Germinal center (tissue), 1 donor: Measurements from ENCODE around the gene NT5E.
"Not testable (repeated sequence)": the region's sequence is repeated elsewhere in the genome, so short reads cannot be mapped to it uniquely, and the experiment has no call there.

Source experiments
- DNase-seq: peaks from one replicate; pipeline ENCODE4 v3.0.0; 2012; ENCODE audit warnings: mixed read lengths, low spot score

The NT5E gene

DNA sequence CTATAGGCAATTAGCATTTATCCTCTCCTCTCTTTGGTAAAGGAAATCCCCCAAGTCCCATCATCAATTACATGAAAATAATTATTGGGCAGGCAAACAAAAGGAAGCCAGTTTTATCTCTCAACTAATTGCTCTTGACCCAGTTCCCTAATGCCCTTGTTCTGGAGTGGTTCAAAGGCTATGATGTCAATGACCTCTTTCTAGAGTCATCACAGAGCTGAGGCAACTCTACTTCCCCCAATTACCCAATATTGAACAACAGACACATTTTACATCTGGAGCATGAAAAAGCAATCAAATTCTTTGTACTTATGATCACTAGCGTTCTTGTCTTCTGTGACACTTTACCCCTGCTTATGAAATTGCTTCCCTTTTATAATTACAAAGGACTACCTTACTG, 43.5 kb downstream of the NT5E start:
- DNase-seq, result no peak

DNA sequence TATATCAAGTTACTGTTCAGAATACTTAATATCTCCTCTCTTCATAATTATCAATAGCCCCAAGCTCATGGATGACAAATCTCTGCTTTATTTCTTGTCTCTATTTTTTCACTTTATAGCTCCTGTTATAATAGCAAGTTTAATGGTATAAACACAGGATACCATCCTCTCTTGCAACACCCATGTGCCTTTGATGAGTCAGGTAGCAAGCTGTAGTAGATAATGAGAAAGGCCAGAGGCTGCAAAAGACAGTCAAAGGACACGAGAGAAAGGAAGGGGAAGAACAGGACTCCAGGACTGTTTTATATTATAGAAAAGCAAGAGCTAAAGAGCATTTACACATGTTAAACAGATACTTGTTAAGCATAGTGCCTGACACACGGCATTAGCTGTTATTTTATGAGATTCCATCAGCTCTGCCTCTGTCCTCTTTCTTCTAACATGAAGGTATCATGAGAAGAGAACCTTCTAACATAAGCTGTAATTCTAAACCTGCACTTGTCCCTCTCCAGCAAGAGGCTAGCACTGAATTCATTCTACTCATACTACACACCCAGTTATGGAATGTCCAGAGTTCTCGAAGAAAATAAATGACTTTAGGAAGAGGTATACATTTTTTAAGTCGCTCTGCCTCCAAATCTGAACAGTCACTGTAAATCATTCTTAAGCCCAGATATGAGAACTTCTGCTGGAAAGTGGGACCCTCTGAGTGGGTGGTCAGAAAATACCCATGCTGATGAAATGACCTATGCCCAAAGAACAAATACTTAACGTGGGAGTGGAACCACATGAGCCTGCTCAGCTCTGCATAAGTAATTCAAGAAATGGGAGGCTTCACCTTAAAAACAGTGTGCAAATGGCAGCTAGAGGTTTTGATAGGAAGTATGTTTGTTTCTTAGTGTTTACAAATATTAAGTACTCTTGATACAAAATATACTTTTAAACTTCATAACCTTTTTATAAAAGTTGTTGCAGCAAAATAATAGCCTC, 45.0 kb downstream of the NT5E start:
- DNase-seq, result no peak

DNA sequence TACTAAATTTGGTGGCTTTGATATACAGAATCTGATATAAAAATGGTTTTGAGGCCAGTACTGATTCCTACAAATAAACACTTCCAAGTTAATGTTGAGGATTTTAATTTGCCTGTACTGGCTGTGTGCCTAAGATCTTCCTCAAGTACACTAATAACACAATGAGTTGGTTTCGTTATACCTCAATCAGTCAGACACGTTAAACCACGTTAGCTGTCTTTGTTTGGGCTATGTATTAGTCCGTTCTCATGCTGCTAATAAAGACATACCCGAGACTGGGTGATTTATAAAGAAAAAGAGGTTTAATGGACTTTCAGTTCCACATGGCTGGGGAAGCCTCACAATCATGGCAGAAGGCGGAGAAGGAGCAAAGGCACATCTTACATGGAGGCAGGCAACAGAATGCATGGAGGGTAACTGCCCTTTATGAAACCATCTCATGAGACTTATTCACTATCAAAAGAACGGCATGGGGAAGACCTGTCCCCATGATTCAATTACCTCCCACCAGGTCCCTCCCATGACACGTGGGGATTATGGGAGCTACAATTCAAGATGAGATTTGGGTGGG, 46.2 kb downstream of the NT5E start:
- DNase-seq, result no peak

DNA sequence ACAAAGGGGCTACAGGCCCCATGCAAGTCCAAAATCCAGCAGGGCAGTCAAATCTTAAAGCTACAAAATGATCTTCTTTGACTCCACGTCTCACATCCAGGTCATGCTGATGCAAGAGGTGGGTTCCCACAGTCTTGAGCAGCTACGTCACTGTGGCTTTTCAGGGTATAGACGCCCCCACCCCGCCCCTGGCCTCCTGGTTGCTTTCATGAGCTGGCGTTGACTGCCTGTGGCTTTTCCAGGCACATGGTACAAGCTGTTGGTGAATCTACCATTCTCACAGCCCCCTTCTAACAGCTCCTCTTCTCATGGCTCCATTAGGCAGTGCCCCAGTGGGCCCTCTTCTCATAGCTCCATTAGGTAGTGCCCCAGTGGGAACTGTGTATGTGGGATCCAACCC, 47.0 kb downstream of the NT5E start:
- no peak for DNase-seq

DNA sequence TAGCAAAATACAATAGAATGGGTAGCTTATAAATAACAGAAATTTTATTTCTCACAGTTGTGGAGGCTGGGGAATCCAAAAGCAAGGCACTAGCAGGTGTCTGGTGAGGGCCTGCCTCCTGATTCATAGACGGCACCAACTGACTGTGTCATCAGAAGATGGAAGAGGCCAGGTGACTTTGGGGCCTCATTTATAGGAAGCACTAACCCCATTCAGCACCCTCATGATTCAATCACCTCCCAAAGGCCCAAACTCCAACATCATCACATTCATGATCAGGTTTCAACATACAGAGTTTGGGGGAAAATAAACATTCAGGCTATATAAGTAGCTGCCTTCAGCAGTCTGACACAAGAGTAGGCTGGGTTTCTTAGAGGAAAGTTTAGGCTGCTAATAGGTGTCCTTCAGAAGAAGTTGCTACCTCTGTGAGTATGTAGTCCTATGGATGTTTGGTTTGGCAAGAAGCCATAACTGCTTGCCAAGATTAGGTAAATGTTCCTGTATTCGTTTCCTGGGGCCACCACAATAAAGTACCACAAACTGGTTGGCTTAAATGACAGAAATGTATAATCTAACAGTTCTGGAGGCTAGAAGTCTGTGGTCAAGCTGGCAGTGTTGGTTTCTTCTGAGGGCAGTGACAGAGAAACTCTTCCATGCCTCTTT, 48.8 kb downstream of the NT5E start:
- DNase-seq, result no peak

DNA sequence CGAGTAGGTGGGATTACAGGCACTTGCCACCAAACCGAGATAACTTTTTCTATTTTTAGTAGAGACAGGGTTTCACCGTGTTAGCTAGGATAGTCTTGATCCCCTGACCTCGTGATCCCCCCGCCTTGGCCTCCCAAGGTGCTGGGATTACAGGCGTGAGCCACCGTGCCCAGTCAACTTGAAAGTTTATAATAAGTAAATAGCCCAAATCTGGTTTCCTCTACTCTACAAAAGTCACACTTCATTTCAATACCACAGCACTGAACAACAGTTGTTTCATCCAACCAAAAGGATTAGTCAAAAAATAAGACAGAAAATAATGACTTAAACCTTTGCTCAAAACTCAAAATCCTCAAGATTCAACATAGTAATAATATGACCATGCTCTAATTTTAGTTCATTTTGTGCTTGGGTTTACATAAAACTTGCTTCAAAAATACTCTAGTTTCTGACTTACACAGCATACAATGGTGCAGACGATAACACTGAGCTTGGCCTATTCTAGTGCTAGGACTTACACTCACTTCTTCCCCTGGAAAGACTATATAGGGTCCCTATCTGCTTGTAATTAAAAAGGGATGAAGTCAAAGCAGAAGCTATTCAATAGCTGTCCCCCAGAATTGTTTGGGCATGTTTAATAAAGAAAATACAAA, 56.7 kb downstream of the NT5E start:
- no peak for DNase-seq

DNA sequence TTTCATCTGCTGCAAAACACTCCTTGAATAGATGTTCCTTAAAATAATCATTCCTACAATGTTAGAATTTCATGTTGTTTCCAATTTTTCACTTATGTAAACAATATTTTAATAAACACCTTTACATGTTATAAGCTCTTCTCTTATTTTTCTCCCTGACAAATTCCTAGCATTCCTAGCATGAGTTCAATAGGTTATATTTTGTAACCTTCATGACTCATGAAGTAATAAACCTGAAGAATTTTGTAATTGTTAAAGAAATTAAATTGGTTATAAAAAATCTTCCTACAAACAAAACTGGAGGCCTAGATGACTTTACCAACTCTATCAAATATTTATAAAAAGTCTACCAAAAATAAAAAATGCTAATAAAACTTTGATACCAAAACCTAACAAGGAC, 66.3 kb downstream of the NT5E start:
- no peak for DNase-seq

DNA sequence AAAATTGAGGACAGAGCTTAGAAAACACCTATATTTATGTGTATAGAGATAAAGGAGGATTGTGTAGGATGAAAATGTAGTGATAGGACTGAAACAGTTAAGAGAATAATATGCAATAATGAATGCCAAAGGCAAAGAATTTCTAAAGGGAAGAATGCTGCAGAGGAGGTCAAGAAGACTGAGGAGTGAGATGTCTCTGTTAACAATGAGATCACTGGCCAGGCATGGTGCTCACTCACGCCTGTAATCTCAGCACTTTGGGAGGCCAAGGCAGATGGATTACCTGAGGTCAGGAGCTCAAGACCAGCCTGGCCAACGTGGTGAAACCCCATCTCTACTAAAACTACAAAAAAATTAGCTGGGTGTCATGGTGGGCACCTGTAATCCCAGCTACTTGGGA, 74.4 kb downstream of the NT5E start:
- not testable (repeated sequence) for DNase-seq

DNA sequence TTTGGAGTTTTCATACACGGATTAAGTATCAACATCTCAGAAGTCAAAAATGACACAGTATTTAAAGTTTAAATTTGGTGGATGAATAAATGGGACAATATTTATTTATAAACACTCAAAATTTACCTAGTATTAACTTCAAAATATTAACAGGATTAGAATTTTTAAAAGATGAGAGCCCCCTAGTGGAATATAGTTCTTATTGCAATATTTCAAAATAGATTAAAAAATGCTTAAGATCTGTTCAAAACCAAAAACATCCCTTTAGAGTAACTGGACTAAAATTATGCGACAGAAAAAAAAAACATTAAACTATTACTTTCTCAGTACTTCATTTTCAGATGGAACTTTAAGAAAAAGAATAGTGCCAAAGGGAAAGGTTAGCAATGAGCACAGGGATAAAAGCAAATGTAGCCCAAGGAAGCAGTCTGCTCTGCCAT, 87.2 kb downstream of the NT5E start:
- DNase-seq, result peak; percentile 5

DNA sequence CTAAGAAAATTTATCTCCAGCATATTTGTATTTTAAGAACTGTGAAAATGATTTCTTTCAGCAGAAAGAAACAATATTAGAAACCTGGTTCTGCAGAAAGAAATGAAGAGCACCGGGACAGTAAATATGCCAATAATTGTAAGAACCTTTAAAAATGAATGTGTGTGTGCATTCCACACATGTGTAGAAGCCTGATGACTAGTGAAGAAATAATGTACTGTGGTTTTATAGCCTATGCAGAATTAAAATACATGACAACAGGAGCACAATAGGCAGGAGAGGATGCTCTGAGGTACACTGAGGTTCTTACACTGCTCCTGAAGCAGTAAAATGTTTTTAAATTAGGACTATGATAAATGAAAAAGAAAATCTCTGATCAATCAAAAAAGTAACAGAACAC, 94.9 kb downstream of the NT5E start:
- DNase-seq, result no peak
